ENCODE data around the gene NOTUM.

GRCh38 chr17:81968396-81968745, 7.4 kb upstream of the NOTUM start:
- TF ChIP-seq POLR2AphosphoS5 (IDR thresholded peaks at IDR 0.05; ENCODE audit: low read depth, low read length), result no peak
- TF ChIP-seq POLR2A (IDR thresholded peaks at IDR 0.05; ENCODE audit: low read depth, low read length), result no peak
- TF ChIP-seq TAF1 (IDR thresholded peaks at IDR 0.05; ENCODE audit: low read depth, low read length), result no peak
- TF ChIP-seq POU2F2 (IDR thresholded peaks at IDR 0.05; ENCODE audit: low read depth, low read length), result no peak
- TF ChIP-seq SPI1 (IDR thresholded peaks at IDR 0.05; ENCODE audit: low read depth, low read length), result no peak

Measured in GM12891 (cell line).